ENCODE data around the gene VAMP8.

GRCh38 chr2:85596026-85596333, 18.6 kb downstream of the VAMP8 start:
- TF ChIP-seq EZH2phosphoT487 (IDR thresholded peaks at IDR 0.05; ENCODE audit: borderline replicate concordance, low read length) (no peak), CTCF (IDR thresholded peaks at IDR 0.05; ENCODE audit: low read depth, low read length, poor library complexity, severe bottlenecking) (no peak)

Measured in DOHH2 (cell line).